Mucosa of stomach (tissue), 1 donor: Measurements from ENCODE around the gene MYRFL.

Source experiments
- H3K27me3 ChIP-seq: one replicate; pipeline ENCODE4 v1.7.0; 2013; ENCODE audit warnings: mild to moderate bottlenecking, low read length; ENCODE audit not compliant: control insufficient read depth, insufficient read depth
- H3K36me3 ChIP-seq: one replicate; pipeline ENCODE4 v1.7.0; 2013; ENCODE audit warnings: low read length; ENCODE audit not compliant: control insufficient read depth, insufficient read depth
- H3K4me1 ChIP-seq: one replicate; pipeline ENCODE4 v1.7.0; 2013; ENCODE audit warnings: mild to moderate bottlenecking, low read length; ENCODE audit not compliant: control insufficient read depth, insufficient read depth
- H3K4me3 ChIP-seq: one replicate; pipeline ENCODE4 v1.7.0; 2013; ENCODE audit warnings: low read length
- H3K9ac ChIP-seq: one replicate; pipeline ENCODE4 v1.7.0; 2013; ENCODE audit warnings: mild to moderate bottlenecking, low read length, moderate library complexity
- H3K9me3 ChIP-seq: one replicate; pipeline ENCODE4 v1.7.0; 2013; ENCODE audit warnings: mild to moderate bottlenecking, low read length, moderate library complexity; ENCODE audit not compliant: control insufficient read depth
- donor health status: Pancreatic carcinoma.

The MYRFL gene

GRCh38 chr12:69904777-69905176, 79.8 kb downstream of the MYRFL start:
- H3K27me3 ChIP-seq: no peaks in the 10 kb centered on the region
- no peak overlapping the region for H3K4me3 ChIP-seq
- H3K9me3 ChIP-seq: no peaks in the 10 kb centered on the region
- no peaks in the 10 kb centered on the region for H3K4me1 ChIP-seq
- no peaks in the 10 kb centered on the region for H3K36me3 ChIP-seq
- no peak overlapping the region for H3K9ac ChIP-seq

GRCh38 chr12:69905801-69906200, 80.8 kb downstream of the MYRFL start:
- Histone ChIP-seq H3K9ac (no peak overlapping the region), H3K27me3 (no peaks in the 10 kb centered on the region), H3K9me3 (no peaks in the 10 kb centered on the region), H3K4me1 (no peaks in the 10 kb centered on the region), H3K4me3 (no peak overlapping the region), H3K36me3 (no peaks in the 10 kb centered on the region)

- H3K9me3 ChIP-seq: no peaks in the 10 kb centered on the region
- H3K27me3 ChIP-seq: no peaks in the 10 kb centered on the region
- no peaks in the 10 kb centered on the region for H3K36me3 ChIP-seq
Measured at GRCh38 chr12:69906411-69907216, 81.6 kb downstream of the MYRFL start.

DNA sequence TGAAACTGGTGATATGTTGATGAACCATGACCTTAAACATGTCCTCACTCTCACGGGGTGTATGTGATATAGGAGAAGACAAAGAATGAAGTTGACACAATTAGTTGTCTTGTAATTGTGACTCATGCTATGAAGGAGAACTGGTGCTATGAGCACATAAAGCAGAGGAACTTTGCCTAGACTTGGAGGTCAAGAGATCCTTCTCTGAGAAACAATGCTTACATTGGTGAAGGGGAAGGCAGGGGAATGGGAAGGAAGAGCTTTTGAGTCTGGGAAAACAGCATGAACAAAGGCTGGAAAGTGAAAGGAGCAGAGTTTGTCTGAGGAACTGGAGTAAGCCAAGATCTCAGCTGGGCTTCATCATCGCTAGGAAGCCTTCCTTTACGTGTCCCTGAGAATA, 83.2 kb downstream of the MYRFL start:
- no peak overlapping the region for H3K4me3 ChIP-seq
- H3K4me1 ChIP-seq: no peaks in the 10 kb centered on the region
- no peaks in the 10 kb centered on the region for H3K27me3 ChIP-seq
- no peak overlapping the region for H3K9ac ChIP-seq
- H3K9me3 ChIP-seq: no peaks in the 10 kb centered on the region
- H3K36me3 ChIP-seq: no peaks in the 10 kb centered on the region

More at GRCh38 chr12:69906411-69907216, 81.6 kb downstream of the MYRFL start:
- Histone ChIP-seq H3K9ac (no peak overlapping the region), H3K4me1 (no peaks in the 10 kb centered on the region), H3K4me3 (no peak overlapping the region)

DNA sequence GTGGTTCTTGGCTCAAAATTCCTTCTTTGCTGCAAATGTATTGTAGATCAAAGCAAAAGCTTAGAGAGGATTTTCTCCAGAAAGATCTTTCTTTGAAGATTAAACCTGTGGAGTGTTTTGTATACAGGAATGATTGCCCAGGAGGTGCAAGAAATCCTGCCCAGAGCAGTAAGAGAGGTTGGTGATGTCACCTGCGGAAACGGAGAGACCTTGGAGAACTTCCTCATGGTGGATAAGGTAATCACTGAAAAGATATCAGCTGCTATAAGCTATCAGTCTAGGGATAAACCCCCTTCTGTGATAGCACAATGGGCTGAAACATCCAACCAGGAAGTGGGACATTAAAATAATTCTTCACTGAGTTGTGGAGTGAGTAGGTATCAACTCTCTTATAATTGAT, 85.7 kb downstream of the MYRFL start:
- Histone ChIP-seq H3K9me3 (no peaks in the 10 kb centered on the region), H3K4me1 (no peaks in the 10 kb centered on the region), H3K27me3 (no peaks in the 10 kb centered on the region), H3K4me3 (no peak overlapping the region), H3K36me3 (no peaks in the 10 kb centered on the region), H3K9ac (no peak overlapping the region)

GRCh38 chr12:69913526-69913925, 88.5 kb downstream of the MYRFL start:
- Histone ChIP-seq H3K4me3 (no peak overlapping the region), H3K9ac (no peak overlapping the region), H3K4me1 (no peaks in the 10 kb centered on the region), H3K27me3 (no peaks in the 10 kb centered on the region), H3K9me3 (no peaks in the 10 kb centered on the region), H3K36me3 (no peaks in the 10 kb centered on the region)

- Histone ChIP-seq H3K4me1 (no peaks in the 10 kb centered on the region), H3K4me3 (no peak overlapping the region), H3K9me3 (no peaks in the 10 kb centered on the region), H3K9ac (no peak overlapping the region), H3K36me3 (no peaks in the 10 kb centered on the region), H3K27me3 (no peaks in the 10 kb centered on the region)
Measured at GRCh38 chr12:69915964-69916363, 90.9 kb downstream of the MYRFL start.

GRCh38 chr12:69916544-69917235, 91.7 kb downstream of the MYRFL start:
- H3K9ac ChIP-seq: no peak overlapping the region
- H3K36me3 ChIP-seq: no peaks in the 10 kb centered on the region
- no peak overlapping the region for H3K4me3 ChIP-seq
- no peaks in the 10 kb centered on the region for H3K27me3 ChIP-seq
- H3K9me3 ChIP-seq: no peaks in the 10 kb centered on the region
- no peaks in the 10 kb centered on the region for H3K4me1 ChIP-seq

GRCh38 chr12:69918287-69918686, 93.3 kb downstream of the MYRFL start:
- H3K27me3 ChIP-seq: no peaks in the 10 kb centered on the region
- no peak overlapping the region for H3K4me3 ChIP-seq
- no peaks in the 10 kb centered on the region for H3K36me3 ChIP-seq
- no peak overlapping the region for H3K9ac ChIP-seq
- no peaks in the 10 kb centered on the region for H3K4me1 ChIP-seq
- H3K9me3 ChIP-seq: no peaks in the 10 kb centered on the region

- H3K27me3 ChIP-seq: no peaks in the 10 kb centered on the region
- H3K4me3 ChIP-seq: no peak overlapping the region
- H3K4me1 ChIP-seq: no peaks in the 10 kb centered on the region
- H3K9me3 ChIP-seq: no peaks in the 10 kb centered on the region
- no peak overlapping the region for H3K9ac ChIP-seq
- no peaks in the 10 kb centered on the region for H3K36me3 ChIP-seq
Measured at GRCh38 chr12:69919495-69919894, 94.5 kb downstream of the MYRFL start.

GRCh38 chr12:69921831-69922230, 96.8 kb downstream of the MYRFL start:
- H3K27me3 ChIP-seq: no peaks in the 10 kb centered on the region
- H3K9me3 ChIP-seq: no peaks in the 10 kb centered on the region
- H3K4me3 ChIP-seq: no peak overlapping the region
- H3K9ac ChIP-seq: no peak overlapping the region
- H3K4me1 ChIP-seq: no peaks in the 10 kb centered on the region
- H3K36me3 ChIP-seq: no peaks in the 10 kb centered on the region

- Histone ChIP-seq H3K4me1 (no peaks in the 10 kb centered on the region), H3K9ac (no peak overlapping the region), H3K36me3 (no peaks in the 10 kb centered on the region), H3K4me3 (no peak overlapping the region), H3K27me3 (no peaks in the 10 kb centered on the region), H3K9me3 (no peaks in the 10 kb centered on the region)
Measured at GRCh38 chr12:69922999-69923398, 98.0 kb downstream of the MYRFL start.
